Spleen (tissue), 7 donors: ENCODE data around the gene LRFN2.

Source experiments
- POLR2A ChIP-seq, 3 donors: fragments of 450-650 bp; IDR thresholded peaks; one replicate each; pipeline ENCODE4 v1.5.1; 2017; ENCODE audit warnings: antibody characterized with exemption in 3 of 3, mild to moderate bottlenecking in 1 of 3
- POLR2AphosphoS5 ChIP-seq, 3 donors: sonication (generic); formaldehyde crosslinking; IDR thresholded peaks; one replicate each; pipeline ENCODE4 v1.5.1; 2017; ENCODE audit warnings: antibody characterized with exemption in 3 of 3
- TF ChIP-seq, protein P1 (sequence below), 11 experiments: fragments of 200-600 bp in 7 of 11; fragments of 450-650 bp in 4 of 11; sonication (generic) in 4 of 11; IDR thresholded peaks in 8 of 11; conservative IDR thresholded peaks in 3 of 11; 1 replicate in 7 of 11; 2 replicates in 4 of 11; pipeline versions ENCODE4 v1.4.0 to v1.8.0; 2016 to 2021; ENCODE audit warnings: antibody characterized with exemption in 11 of 11, inconsistent platforms in 4 of 11, mild to moderate bottlenecking in 1 of 11
- donor health status: DM: no; HTN: no; CAD: no; lungs with moderate emphysema.
- donor health status: DM: no; HTN: no; CAD: no.
- donor health status: DM: no; HTN: no; CAD: no.

DNA sequence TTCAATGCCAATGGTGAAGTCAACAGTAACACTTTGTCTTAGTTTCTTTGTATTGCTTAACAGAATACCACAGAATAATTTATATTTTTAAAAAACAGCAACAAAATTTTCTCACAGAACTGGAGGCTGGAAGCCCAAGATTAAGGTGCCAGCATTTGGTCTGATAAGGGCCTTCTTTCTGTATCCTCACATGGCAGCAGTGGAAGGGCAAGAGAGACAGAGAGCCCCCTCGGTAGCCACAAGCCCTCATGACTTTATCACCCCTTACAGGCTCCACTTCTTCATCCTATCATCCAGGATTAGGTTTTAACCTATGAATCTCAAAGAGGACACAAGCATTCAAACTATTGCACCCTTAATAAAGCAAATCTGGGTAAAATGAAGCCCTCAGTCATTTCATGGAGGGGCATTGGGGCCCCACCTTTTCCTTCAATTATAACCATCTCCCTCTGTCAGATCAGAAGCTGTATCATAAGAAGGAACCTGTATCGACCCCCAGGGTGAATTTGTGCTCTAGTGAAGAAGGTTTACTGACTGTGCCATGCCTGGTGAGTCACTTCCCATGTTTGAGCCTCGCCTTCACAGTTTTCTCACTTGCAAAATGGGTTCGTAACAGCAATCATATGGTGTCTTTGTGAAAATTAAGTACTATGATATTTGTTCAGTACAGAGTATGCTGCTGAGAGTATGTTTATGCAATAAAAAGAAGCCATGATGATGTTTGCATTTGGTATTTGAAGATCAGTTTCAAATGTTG, 178.2 kb downstream of the LRFN2 start:
- TF ChIP-seq POLR2A (IDR thresholded peaks at IDR 0.05) (no peak), POLR2AphosphoS5 (IDR thresholded peaks at IDR 0.05) (no peak)
- TF ChIP-seq, protein P1, sequence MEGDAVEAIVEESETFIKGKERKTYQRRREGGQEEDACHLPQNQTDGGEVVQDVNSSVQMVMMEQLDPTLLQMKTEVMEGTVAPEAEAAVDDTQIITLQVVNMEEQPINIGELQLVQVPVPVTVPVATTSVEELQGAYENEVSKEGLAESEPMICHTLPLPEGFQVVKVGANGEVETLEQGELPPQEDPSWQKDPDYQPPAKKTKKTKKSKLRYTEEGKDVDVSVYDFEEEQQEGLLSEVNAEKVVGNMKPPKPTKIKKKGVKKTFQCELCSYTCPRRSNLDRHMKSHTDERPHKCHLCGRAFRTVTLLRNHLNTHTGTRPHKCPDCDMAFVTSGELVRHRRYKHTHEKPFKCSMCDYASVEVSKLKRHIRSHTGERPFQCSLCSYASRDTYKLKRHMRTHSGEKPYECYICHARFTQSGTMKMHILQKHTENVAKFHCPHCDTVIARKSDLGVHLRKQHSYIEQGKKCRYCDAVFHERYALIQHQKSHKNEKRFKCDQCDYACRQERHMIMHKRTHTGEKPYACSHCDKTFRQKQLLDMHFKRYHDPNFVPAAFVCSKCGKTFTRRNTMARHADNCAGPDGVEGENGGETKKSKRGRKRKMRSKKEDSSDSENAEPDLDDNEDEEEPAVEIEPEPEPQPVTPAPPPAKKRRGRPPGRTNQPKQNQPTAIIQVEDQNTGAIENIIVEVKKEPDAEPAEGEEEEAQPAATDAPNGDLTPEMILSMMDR (IDR thresholded peaks at IDR 0.05 in 8 of 11, conservative IDR thresholded peaks at IDR 0.05 in 3 of 11): no peak
